HG03575 (cell line): ENCODE data around the gene CADM1.

Experiments used
- ATAC-seq: cut with Tn5 transposase; IDR thresholded peaks from one replicate; pipeline ENCODE4 v1.9.1; 2021; ENCODE audit not compliant: unreplicated experiment, insufficient number of reproducible peaks, low FRiP score; ENCODE audit errors: extremely low read depth

The CADM1 gene

DNA sequence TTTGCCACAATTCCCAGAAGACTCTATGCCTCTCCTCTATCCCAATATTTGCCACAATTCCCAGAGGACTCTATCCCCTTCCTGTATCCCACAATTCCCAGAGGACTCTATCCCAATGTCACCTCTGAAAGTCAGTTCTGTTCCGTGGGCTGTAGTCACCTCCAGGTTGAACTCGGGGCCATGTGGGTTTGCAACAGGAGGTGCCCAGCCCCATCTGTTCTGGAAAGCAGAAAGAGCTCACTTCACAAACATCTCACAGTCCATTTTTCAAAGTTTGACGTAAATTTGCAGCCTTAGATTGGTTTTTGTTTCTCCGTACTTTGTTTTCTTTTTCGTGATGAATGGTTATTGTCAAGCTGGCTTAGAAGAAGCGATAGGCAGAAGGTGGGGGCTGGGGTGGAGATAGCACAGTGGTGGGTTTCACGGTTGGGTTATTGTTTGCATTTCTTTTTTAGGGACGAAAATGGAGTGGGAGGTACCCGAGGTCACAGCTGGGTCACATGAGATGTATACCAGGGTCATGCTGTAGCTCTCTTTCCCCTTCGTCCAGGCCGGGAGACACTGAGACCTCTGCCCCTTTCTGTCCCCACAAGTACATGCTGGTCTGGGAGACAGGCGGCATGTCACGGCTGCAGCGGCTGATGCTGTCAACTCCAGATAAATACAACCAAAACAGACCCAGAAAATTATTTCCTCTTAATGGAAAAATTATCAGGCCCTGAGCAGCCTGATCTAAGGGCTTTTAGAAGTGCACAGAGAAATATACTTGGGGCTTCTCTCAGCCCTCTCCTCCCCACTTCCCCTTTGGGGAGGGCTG, 374.5 kb downstream of the CADM1 start:
- ATAC-seq: no peak

DNA sequence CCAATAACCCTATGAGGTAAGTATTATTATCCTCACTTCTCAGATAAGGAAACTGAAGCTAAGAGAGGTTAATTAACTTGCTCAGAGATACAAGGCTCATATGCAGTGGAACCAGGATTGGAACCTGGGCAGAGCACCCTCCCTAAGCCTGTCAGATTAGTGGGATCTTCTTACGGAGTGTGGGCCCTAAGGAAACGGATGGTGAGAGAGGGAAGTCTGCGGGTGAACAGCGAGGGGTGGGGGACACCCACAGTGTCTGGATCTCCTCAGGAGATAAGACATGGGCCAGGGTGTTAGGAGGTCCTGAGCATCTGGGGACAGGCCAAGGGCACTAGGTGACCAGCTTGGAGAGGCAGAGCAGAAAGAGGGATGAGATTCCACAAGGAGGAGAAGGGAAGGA, 376.0 kb downstream of the CADM1 start:
- no peak for ATAC-seq

DNA sequence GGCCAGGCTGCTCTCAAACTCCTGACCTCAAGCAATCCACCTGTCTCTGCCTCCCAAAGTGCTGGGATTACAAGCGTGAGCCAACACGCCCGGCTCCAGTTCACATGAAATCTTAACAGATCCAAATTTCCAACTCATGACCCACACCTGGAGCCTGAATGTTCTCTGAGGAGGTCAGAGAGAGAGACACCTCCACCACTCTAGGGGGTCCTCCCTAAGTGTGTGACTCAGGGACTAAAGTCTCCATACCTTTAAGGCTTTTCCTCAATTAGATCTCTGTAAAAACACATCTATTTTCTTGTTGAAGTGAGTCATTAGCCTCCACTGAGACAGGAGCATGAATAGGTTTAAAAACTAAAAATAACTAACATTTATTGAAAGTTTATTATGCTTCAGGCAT, 376.4 kb downstream of the CADM1 start:
- no peak for ATAC-seq

DNA sequence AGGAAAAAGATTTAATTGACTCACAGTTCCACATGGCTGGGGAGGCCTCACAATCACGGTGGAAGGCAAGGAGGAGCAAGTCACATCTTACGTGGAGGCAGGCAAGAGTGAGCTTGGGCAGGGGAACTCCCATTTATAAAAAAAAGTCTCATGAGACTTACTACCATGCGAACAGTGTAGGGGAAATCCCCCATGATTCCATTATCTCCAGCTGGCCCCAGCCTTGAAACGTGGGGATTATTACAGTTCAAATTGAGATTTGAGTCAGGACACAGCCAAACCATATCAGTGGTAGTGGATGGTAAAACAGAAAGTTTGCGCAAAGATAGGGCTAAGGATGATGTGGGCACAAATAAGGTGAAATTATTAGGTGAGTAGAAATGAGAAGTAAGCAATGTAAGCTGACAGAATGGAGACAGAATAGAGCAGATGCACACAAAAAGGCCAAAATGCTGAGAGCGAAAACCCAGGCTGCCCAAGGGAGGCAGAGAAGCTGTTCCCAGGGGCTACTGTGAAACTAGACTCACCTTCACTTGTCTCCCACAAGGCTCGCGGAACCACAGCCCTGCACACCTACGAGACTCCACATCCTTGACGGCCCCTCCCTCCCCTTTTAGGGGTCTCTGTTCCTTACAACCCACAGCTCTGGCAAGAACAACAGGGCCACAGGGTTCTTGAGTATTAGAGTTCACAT, 377.6 kb downstream of the CADM1 start:
- peak; percentile 66 for ATAC-seq

DNA sequence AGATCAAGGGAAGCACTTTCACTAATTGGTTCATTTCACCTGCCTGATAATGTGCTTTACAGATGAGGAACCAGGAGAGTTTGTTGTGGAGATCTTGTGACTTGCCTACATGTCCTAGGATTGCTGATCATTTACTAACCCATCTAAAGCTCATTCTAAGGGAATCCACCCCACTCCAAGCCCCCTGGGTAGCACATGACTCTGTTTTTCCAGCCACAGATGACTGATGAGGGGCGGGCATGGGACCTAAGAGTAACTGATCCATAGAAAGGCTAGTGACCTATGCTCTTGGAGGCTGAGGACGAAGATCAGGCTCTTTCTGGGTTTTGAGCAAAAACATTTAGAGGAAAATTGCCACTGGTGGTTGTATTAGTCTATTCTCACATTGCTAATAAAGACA, 378.1 kb downstream of the CADM1 start:
- no peak for ATAC-seq

DNA sequence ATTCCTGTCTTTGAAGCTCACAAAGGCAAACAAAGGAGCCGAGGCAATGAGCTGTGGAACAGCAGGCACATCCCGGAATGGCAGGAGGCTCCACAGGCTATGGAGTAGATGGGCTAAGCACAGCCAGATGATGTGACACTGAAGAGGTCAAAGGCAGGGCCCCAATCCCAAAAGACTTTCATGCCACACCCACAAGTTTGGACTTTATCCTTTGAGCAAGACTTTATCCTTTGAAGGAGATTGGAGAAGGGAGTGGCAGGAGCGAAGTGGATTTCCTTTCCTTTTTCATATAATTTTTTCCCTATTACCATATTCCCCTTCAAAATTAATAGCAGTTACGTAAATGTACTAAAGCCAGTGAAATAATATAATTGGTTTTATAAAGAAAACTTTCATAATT, 379.4 kb downstream of the CADM1 start:
- no peak for ATAC-seq

DNA sequence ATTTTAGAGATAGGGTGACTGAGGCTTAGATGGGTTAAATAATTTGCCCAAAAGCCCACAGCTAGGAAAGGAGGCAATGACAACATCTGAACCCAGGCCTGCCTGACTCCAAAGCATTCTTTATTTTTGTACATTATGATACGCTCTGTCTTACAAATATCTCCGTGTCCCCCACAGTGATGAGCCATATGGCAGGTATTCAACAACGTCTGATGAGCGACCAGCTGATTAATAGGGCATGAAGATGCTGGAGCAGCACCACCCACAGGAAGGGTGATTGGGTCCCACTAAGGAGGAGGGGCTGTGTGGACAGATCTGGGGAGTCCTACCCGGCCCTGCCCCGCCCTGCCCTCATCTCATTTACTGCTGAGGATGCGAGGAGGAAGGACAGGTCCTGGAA, 380.6 kb downstream of the CADM1 start:
- ATAC-seq: no peak

DNA sequence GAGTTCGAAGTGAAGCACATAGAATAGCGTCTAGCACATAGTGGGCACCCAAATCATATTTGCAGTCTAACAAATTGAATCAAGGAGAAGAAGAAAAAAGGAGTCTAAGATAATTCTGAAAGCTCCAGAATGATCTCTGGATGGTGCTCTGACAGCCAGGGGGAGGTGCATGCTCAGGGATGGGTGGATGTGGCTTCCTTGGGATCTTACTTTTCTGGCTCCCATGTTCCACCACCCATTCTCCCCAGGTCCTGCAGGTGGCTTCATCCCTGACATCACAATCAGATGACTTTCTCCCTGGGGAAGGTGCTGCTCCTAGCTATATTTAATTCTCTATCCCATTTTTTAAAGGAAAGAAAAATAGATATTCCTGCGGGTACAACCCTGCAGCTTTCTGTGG, 381.9 kb downstream of the CADM1 start:
- no peak for ATAC-seq
